K562 (cell line): ENCODE measurements around the gene INSIG1.

Experiments used
- ATF3 ChIP-seq, 2 experiments: fragments of 450-650 bp in 1 of 2; sonication (generic) in 1 of 2; formaldehyde crosslinking in 1 of 2; IDR thresholded peaks in 1 of 2; conservative IDR thresholded peaks in 1 of 2; 2 replicates each; pipeline versions ENCODE4 v1.6.1 to v1.8.1; 2016 to 2023; ENCODE audit warnings: mild to moderate bottlenecking in 2 of 2, moderate library complexity in 2 of 2, inconsistent platforms in 1 of 2, missing genetic modification reagents in 1 of 2
- CTCF ChIP-seq, 3 experiments: IDR thresholded peaks in 2 of 3; conservative IDR thresholded peaks in 1 of 3; 2 replicates each; pipeline ENCODE4 v1.5.1; 2011 to 2012; ENCODE audit warnings: low read length in 3 of 3, mild to moderate bottlenecking in 3 of 3, control low read depth in 2 of 3, improper control_type of control experiment in 1 of 3, inconsistent platforms in 1 of 3, low read depth in 1 of 3, mixed read lengths in 1 of 3, moderate library complexity in 1 of 3; ENCODE audit not compliant: insufficient read depth in 2 of 3
- EGR1 ChIP-seq: fragments of 450-650 bp; conservative IDR thresholded peaks from 2 replicates; pipeline ENCODE4 v1.6.1; 2017; ENCODE audit warnings: mild to moderate bottlenecking
- KLF16 ChIP-seq: IDR thresholded peaks from 2 replicates; pipeline ENCODE4 v1.6.1; 2016; ENCODE audit warnings: antibody characterized with exemption
- ZBTB43 ChIP-seq: sonication (generic); formaldehyde crosslinking; IDR thresholded peaks from 2 replicates; pipeline ENCODE4 v1.8.0; 2023; ENCODE audit warnings: mild to moderate bottlenecking, missing genetic modification reagents
- TF ChIP-seq, protein P1 (sequence below): fragments of 450-650 bp; IDR thresholded peaks from 2 replicates; pipeline ENCODE4 v1.6.1; 2018; ENCODE audit not compliant: partially characterized antibody

GRCh38 chr7:155280446-155281397 lies 17.0 kb upstream of the INSIG1 start:
- TF ChIP-seq EGR1 = no peak
- TF ChIP-seq, protein P1, sequence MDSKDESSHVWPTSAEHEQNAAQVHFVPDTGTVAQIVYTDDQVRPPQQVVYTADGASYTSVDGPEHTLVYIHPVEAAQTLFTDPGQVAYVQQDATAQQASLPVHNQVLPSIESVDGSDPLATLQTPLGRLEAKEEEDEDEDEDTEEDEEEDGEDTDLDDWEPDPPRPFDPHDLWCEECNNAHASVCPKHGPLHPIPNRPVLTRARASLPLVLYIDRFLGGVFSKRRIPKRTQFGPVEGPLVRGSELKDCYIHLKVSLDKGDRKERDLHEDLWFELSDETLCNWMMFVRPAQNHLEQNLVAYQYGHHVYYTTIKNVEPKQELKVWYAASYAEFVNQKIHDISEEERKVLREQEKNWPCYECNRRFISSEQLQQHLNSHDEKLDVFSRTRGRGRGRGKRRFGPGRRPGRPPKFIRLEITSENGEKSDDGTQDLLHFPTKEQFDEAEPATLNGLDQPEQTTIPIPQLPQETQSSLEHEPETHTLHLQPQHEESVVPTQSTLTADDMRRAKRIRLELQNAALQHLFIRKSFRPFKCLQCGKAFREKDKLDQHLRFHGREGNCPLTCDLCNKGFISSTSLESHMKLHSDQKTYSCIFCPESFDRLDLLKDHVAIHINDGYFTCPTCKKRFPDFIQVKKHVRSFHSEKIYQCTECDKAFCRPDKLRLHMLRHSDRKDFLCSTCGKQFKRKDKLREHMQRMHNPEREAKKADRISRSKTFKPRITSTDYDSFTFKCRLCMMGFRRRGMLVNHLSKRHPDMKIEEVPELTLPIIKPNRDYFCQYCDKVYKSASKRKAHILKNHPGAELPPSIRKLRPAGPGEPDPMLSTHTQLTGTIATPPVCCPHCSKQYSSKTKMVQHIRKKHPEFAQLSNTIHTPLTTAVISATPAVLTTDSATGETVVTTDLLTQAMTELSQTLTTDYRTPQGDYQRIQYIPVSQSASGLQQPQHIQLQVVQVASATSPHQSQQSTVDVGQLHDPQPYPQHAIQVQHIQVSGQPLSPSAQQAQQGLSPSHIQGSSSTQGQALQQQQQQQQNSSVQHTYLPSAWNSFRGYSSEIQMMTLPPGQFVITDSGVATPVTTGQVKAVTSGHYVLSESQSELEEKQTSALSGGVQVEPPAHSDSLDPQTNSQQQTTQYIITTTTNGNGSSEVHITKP = no peak
- TF ChIP-seq CTCF (IDR thresholded peaks at IDR 0.05 in 2 of 3, conservative IDR thresholded peaks at IDR 0.05 in 1 of 3; ENCODE audit: insufficient read depth in 2 of 3, low read depth in 1 of 3, low read length in 3 of 3) = no peak
- TF ChIP-seq KLF16 = no peak
- no peak for TF ChIP-seq ZBTB43 (CRISPR knock-in tag)
- no peak for TF ChIP-seq ATF3 (IDR thresholded peaks at IDR 0.05)
- no peak for TF ChIP-seq ATF3 (CRISPR knock-in tag; conservative IDR thresholded peaks at IDR 0.05)
